Activated CD4-positive, alpha-beta T cell treated with anti-CD3 and anti-CD28 coated beads, Interleukin-2, amount 10 ng/mL, durations not matched to agents 24 days and 14 days (primary cell): Measurements from ENCODE around the gene CAPN11. TPM values are rescaled to one million over a fixed set of nuclear protein-coding genes. Genes with fewer than 3 reads are reported as not detected.

Source experiments
- DNase-seq: peaks from one replicate; pipeline ENCODE4 v3.0.0; 2022
- H3K27ac Mint-ChIP-seq: one replicate; pipeline ENCODE4 v1.8.0; 2022; ENCODE audit warnings: mild to moderate bottlenecking, mixed read lengths
- H3K27me3 Mint-ChIP-seq: one replicate; pipeline ENCODE4 v1.8.0; 2022; ENCODE audit warnings: mixed read lengths
- H3K36me3 Mint-ChIP-seq: one replicate; pipeline ENCODE4 v1.8.0; 2022; ENCODE audit warnings: low read depth, mild to moderate bottlenecking, mixed read lengths
- H3K4me1 Mint-ChIP-seq: one replicate; pipeline ENCODE4 v1.8.0; 2021; ENCODE audit warnings: mixed read lengths
- H3K4me3 Mint-ChIP-seq: one replicate; pipeline ENCODE4 v1.8.0; 2022; ENCODE audit warnings: mild to moderate bottlenecking, moderate library complexity, mixed read lengths
- H3K9me3 Mint-ChIP-seq: one replicate; pipeline ENCODE4 v1.8.0; 2021; ENCODE audit warnings: mixed read lengths
- intact Hi-C: fragments of 100-400 bp; cut with micrococcal nuclease; formaldehyde crosslinking; loops from one replicate; pipeline ENCODE4 v1.15.1; 2023
- total RNA-seq: library from RNA; stranded (reverse); gene quantifications from 2 replicates; pipeline ENCODE4 v1.2.3, GENCODE V29; 2022

The CAPN11 gene
- total RNA-seq, 1 donor from 2014 or later, result 0.28 TPM

DNA sequence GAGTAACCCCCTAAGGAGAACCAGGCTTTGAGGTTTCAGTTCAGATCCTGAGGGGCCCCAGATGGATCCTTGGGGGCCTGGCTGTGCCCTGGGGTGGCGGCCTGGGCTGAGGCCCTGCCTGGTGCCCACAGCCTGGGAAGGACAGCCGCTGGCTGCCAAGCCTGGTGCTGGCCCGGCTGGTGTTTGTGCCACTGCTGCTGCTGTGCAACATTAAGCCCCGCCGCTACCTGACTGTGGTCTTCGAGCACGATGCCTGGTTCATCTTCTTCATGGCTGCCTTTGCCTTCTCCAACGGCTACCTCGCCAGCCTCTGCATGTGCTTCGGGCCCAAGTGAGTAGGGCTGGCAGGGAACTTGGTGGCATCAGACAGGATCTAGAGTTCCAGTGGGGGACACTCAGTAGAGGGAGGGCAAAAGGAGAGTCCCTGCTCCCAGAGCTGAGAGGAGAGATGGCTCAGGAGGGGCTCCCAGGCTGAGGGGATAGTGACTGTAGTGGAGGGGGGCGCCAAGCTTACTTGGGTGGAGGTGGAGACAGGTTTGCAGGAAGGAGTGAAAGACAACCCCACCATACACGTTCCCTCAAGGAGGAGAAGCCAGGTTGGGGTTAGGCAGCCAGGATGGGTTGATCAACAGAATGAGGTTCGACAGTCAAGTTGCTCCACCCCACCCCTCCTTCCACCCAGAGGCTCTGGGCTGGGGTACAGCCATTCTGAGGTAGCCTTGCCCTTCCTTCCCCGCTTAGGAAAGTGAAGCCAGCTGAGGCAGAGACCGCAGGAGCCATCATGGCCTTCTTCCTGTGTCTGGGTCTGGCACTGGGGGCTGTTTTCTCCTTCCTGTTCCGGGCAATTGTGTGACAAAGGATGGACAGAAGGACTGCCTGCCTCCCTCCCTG, 74.3 kb downstream of the CAPN11 start:
- Mint-ChIP-seq H3K4me3 (no peak overlapping the region), H3K27ac (peak overlapping the region; percentile 48), H3K4me1 (peaks cover 19% of the 10 kb centered on the region), H3K27me3 (no peaks in the 10 kb centered on the region), H3K9me3 (no peaks in the 10 kb centered on the region), H3K36me3 (peaks cover 51% of the 10 kb centered on the region)
- DNase-seq, result no peak
- intact Hi-C loops, result no loop called here

DNA sequence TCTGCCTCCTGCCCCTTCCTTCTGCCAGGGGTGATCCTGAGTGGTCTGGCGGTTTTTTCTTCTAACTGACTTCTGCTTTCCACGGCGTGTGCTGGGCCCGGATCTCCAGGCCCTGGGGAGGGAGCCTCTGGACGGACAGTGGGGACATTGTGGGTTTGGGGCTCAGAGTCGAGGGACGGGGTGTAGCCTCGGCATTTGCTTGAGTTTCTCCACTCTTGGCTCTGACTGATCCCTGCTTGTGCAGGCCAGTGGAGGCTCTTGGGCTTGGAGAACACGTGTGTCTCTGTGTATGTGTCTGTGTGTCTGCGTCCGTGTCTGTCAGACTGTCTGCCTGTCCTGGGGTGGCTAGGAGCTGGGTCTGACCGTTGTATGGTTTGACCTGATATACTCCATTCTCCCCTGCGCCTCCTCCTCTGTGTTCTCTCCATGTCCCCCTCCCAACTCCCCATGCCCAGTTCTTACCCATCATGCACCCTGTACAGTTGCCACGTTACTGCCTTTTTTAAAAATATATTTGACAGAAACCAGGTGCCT, 75.0 kb downstream of the CAPN11 start:
- no peak overlapping the region for H3K4me3 Mint-ChIP-seq
- intact Hi-C loops, result no loop called here

More for the DNA sequence above, 75.0 kb downstream of the CAPN11 start:
- H3K36me3 Mint-ChIP-seq, result peaks cover 51% of the 10 kb centered on the region
- H3K9me3 Mint-ChIP-seq, result no peaks in the 10 kb centered on the region
- DNase-seq, result no peak
- peaks cover 25% of the 10 kb centered on the region for H3K4me1 Mint-ChIP-seq
- peak overlapping the region; percentile 5 for H3K27ac Mint-ChIP-seq
- H3K27me3 Mint-ChIP-seq, result no peaks in the 10 kb centered on the region

Other genes with a start within 250 kb of the CAPN11 start
- gene MRPL14, start 31.4 kb upstream of the CAPN11 start, total RNA-seq, result 65.6 and 67.5 TPM in 2 replicates
- gene TMEM63B, start 31.3 kb upstream of the CAPN11 start, total RNA-seq, result 17.8 and 19.7 TPM in 2 replicates
- gene MYMX, start 58.1 kb downstream of the CAPN11 start, total RNA-seq, result not detected in 2 replicates
- 139 and 144 TPM in 2 replicates for gene SLC29A1, start 64.8 kb downstream of the CAPN11 start, total RNA-seq
- 2,450 and 2,479 TPM in 2 replicates for gene HSP90AB1, start 88.3 kb downstream of the CAPN11 start, total RNA-seq
- gene SLC35B2, start 98.7 kb downstream of the CAPN11 start, total RNA-seq, result 25.3 and 28.0 TPM in 2 replicates
- 27.6 and 28.2 TPM in 2 replicates for gene NFKBIE, start 106.7 kb downstream of the CAPN11 start, total RNA-seq
- gene TMEM151B, start 111.6 kb downstream of the CAPN11 start, total RNA-seq, result 0.07 TPM in 1 of 2 replicates, not detected in the other
- 22.4 and 23.7 TPM in 2 replicates for gene AARS2, start 154.5 kb downstream of the CAPN11 start, total RNA-seq
- gene SPATS1, start 183.8 kb downstream of the CAPN11 start, total RNA-seq, result not detected in 2 replicates
- 25.5 and 26.5 TPM in 2 replicates for gene CDC5L, start 228.9 kb downstream of the CAPN11 start, total RNA-seq